Measurements from ENCODE around the gene POU2F1. TPM values are rescaled to one million over a fixed set of nuclear protein-coding genes. Genes with fewer than 3 reads are reported as not detected.

Gene POU2F1
- total RNA-seq, 1 experiment from 2014 or later = 28.5 TPM

- Histone ChIP-seq H3K4me1 (replicated peaks; ENCODE audit: insufficient read depth) (no peaks in the 10 kb centered on the region), H3F3A (ENCODE audit: insufficient read depth, low read depth) (no peaks in the 10 kb centered on the region), H3K9me3 (ENCODE audit: insufficient read depth, low read depth) (no peaks in the 10 kb centered on the region), H3K4me2 (no peak overlapping the region), H4K20me1 (ENCODE audit: insufficient read depth) (no peaks in the 10 kb centered on the region), H3K9me2 (ENCODE audit: insufficient read depth) (0 out of 2 replicates have a peak, but pooled peaks cover 5% of the 10 kb centered on the region), H3K27ac (no peak overlapping the region), H3K27me3 (ENCODE audit: insufficient read depth, low read depth) (no peaks in the 10 kb centered on the region), H3K4me3 (no peak overlapping the region), H2AFZ (no peak overlapping the region), H3K36me3 (ENCODE audit: low read depth) (no peaks in the 10 kb centered on the region), H3K79me2 (ENCODE audit: low read depth) (peaks cover 28% of the 10 kb centered on the region)
- ChIA-PET POLR2A (ENCODE audit: unreplicated experiment) (no interaction called here), CTCF (no interaction called here)
- intact Hi-C loops (cut with micrococcal nuclease; ENCODE audit: unreplicated experiment) = no loop called here
- no TSS peak for BruUV-seq (replicated peaks)
- no peak for TF ChIP-seq CTCF (conservative IDR thresholded peaks at IDR 0.05)
- no peak for TF ChIP-seq EZH2 (IDR thresholded peaks at IDR 0.05; ENCODE audit: low read depth)
- no peak for DNase-seq
Measured at GRCh38 chr1:167365360-167365759, 144.7 kb downstream of the POU2F1 start.

DNA sequence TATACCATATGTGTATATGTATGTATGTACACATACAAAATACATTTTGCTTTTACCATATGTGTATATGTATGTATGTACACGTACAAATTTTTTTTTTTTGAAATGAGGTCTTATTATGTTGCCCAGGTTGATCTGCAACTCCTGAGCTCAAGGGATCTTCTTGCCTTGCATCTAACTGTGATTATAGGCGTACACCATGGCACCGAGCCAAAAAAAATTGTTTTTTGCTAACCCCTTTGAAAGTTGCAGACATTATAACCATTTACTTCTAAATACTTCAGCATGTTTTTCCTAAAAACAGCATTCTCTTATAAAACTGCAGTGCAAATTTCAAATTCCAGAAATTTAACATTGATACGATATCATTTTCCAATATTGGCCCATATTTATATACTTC lies 147.0 kb downstream of the POU2F1 start:
- Histone ChIP-seq H3K4me3 (no peak overlapping the region), H4K20me1 (ENCODE audit: insufficient read depth) (no peaks in the 10 kb centered on the region), H3K79me2 (ENCODE audit: low read depth) (0 out of 2 replicates have a peak, but pooled peaks cover 5% of the 10 kb centered on the region), H3F3A (ENCODE audit: insufficient read depth, low read depth) (no peaks in the 10 kb centered on the region), H3K36me3 (ENCODE audit: low read depth) (no peaks in the 10 kb centered on the region), H3K27me3 (ENCODE audit: insufficient read depth, low read depth) (no peaks in the 10 kb centered on the region), H2AFZ (no peak overlapping the region), H3K9me2 (ENCODE audit: insufficient read depth) (0 out of 2 replicates have a peak, but pooled peaks cover 5% of the 10 kb centered on the region), H3K4me2 (no peak overlapping the region), H3K27ac (no peak overlapping the region), H3K9me3 (ENCODE audit: insufficient read depth, low read depth) (no peaks in the 10 kb centered on the region), H3K4me1 (replicated peaks; ENCODE audit: insufficient read depth) (no peaks in the 10 kb centered on the region)
- no peak for TF ChIP-seq EZH2 (IDR thresholded peaks at IDR 0.05; ENCODE audit: low read depth)
- no peak for TF ChIP-seq CTCF (conservative IDR thresholded peaks at IDR 0.05)
- ChIA-PET POLR2A (ENCODE audit: unreplicated experiment) (no interaction called here), CTCF (no interaction called here)
- intact Hi-C loops (cut with micrococcal nuclease; ENCODE audit: unreplicated experiment) = no loop called here
- DNase-seq = no peak
- no TSS peak for BruUV-seq (replicated peaks)

- POLR2A ChIA-PET (ENCODE audit: unreplicated experiment) = interaction anchor here (0.6 kb wide), 1 partner anchor 47 kb away, joined by 7 read pairs; no protein-coding TSS in a partner anchor
- Histone ChIP-seq H3K4me1 (replicated peaks; ENCODE audit: insufficient read depth) (no peaks in the 10 kb centered on the region), H3F3A (ENCODE audit: insufficient read depth, low read depth) (no peaks in the 10 kb centered on the region), H3K27ac (no peak overlapping the region), H3K4me2 (no peak overlapping the region), H3K9me3 (ENCODE audit: insufficient read depth, low read depth) (no peaks in the 10 kb centered on the region), H3K36me3 (ENCODE audit: low read depth) (no peaks in the 10 kb centered on the region), H3K4me3 (no peak overlapping the region), H2AFZ (no peak overlapping the region), H3K27me3 (ENCODE audit: insufficient read depth, low read depth) (no peaks in the 10 kb centered on the region), H3K9me2 (ENCODE audit: insufficient read depth) (0 out of 2 replicates have a peak, but pooled peaks cover 5% of the 10 kb centered on the region), H4K20me1 (ENCODE audit: insufficient read depth) (no peaks in the 10 kb centered on the region), H3K79me2 (ENCODE audit: low read depth) (no peaks in the 10 kb centered on the region)
- CTCF ChIA-PET = interaction anchor here (0.6 kb wide), 1 partner anchor 102 kb away, joined by 5 read pairs; no protein-coding TSS in a partner anchor
- intact Hi-C loops (cut with micrococcal nuclease; ENCODE audit: unreplicated experiment) = no loop called here
- TF ChIP-seq CTCF (conservative IDR thresholded peaks at IDR 0.05) (no peak), EZH2 (IDR thresholded peaks at IDR 0.05; ENCODE audit: low read depth) (no peak)
- BruUV-seq (replicated peaks) = no TSS peak
- DNase-seq = no peak
Measured at GRCh38 chr1:167369175-167369574, 148.5 kb downstream of the POU2F1 start.
